ENCODE data around the gene PDGFB. TPM values are rescaled to one million over a fixed set of nuclear protein-coding genes. Genes with fewer than 3 reads are reported as not detected.

Gene PDGFB
- total and polyA plus RNA-seq, 2 of the 4 experiments (the other 2 are of a cell fraction): 0.07 TPM; not detected in 1

GRCh38 chr22:39250131-39250530, 5.3 kb upstream of the PDGFB start:
- no TSS peak for BruUV-seq (replicated peaks)
- Histone ChIP-seq H3K9me3 (ENCODE audit: control insufficient read depth, insufficient read depth, low read length) (no peaks in the 10 kb centered on the region), H3K23ac (ENCODE audit: low read depth, low read length) (peak overlapping the region; percentile 76; the same call in 1 of the 2 replicates), H4K8ac (ENCODE audit: low read depth in 2 of 2, low read length in 2 of 2) (peak overlapping the region in 1 of 2 experiments; percentile 78; a peak in 1 of 4 replicates), H2AFZ (replicated peaks; ENCODE audit: low read length, poor library complexity) (peak overlapping the region; percentile 87), H3K56ac (ENCODE audit: extremely low read depth, insufficient read depth, low read length) (no peak overlapping the region), H3K4ac (ENCODE audit: low read depth, low read length) (peak overlapping the region; percentile 85), H3K4me3 (ENCODE audit: insufficient read depth, low read depth, low read length) (no peak overlapping the region), H3K18ac (ENCODE audit: low read depth, low read length) (no peak overlapping the region), H4K5ac (ENCODE audit: low read depth, low read length) (peak overlapping the region; percentile 59; the same call in 1 of the 2 replicates), H3K79me1 (ENCODE audit: low read depth in 1 of 2, low read length in 2 of 2) (peaks cover 0 to 18% of the 10 kb centered on the region in 2 experiments; a peak in 1 of 4 replicates), H3K14ac (replicated peaks; ENCODE audit: low read depth, low read length) (peak overlapping the region; percentile 87), H2BK20ac (ENCODE audit: low read depth, low read length) (peak overlapping the region; percentile 89), H2BK15ac (ENCODE audit: low read depth, low read length) (peak overlapping the region; percentile 8; the same call in 1 of the 3 replicates), H4K91ac (ENCODE audit: insufficient read depth, low read depth, low read length) (peak overlapping the region; percentile 77), H3K27ac (ENCODE audit: insufficient read depth, low read length) (no peak overlapping the region), H4K20me1 (ENCODE audit: insufficient read depth, low read length) (no peaks in the 10 kb centered on the region), H3K4me1 (ENCODE audit: control insufficient read depth, insufficient read depth, low read length) (peaks cover 36% of the 10 kb centered on the region), H2AK9ac (replicated peaks; ENCODE audit: low read depth, low read length, poor library complexity) (peak overlapping the region; percentile 82), H3K36me3 (ENCODE audit: control insufficient read depth, insufficient read depth, low read length) (no peaks in the 10 kb centered on the region), H2BK120ac (ENCODE audit: low read depth, low read length) (peak overlapping the region; percentile 88), H3K9ac (ENCODE audit: low read depth, low read length) (no peak overlapping the region), H2BK5ac (ENCODE audit: low read depth, low read length, poor library complexity, severe bottlenecking) (no peak overlapping the region), H3K9me1 (ENCODE audit: insufficient read depth, low read length) (peaks cover 25% of the 10 kb centered on the region), H3K27me3 (ENCODE audit: control insufficient read depth, insufficient read depth, low read length) (peaks cover 22% of the 10 kb centered on the region), H2AK5ac (ENCODE audit: low read depth, low read length) (peak overlapping the region; percentile 68; the same call in 1 of the 2 replicates), H3K4me2 (ENCODE audit: low read depth, low read length) (no peak overlapping the region)
- in situ Hi-C loops (cut with MboI; ENCODE audit: low sequenced_read_pairs) (no loop called here), intact Hi-C loops (cut with micrococcal nuclease) (no loop called here), dilution Hi-C loops (cut with HindIII; ENCODE audit: low sequenced_read_pairs, unreplicated experiment) (no loop called here)
- ATAC-seq (ENCODE audit: low read depth) (no peak), DNase-seq (no peak)
- ChIA-PET POLR2A (ENCODE audit: unreplicated experiment) (no interaction called here), CTCF (interaction anchor here (0.6 kb wide), 2 partner anchors 20 to 488 kb away, joined by 3 read pairs; no protein-coding TSS in a partner anchor)
- no CpG with 5 or more reads among the region's 8 CpGs for WGBS, 2 experiments (ENCODE audit: extremely low coverage in 2 of 2, insufficient read length in 1 of 2)
- TF ChIP-seq POLR2A (IDR thresholded peaks at IDR 0.05; ENCODE audit: low read depth, low read length) (no peak), BHLHE40 (IDR thresholded peaks at IDR 0.05; ENCODE audit: low read depth, low read length) (no peak), CTCF (conservative IDR thresholded peaks at IDR 0.05; ENCODE audit: low read depth, low read length) (no peak), RAD21 (IDR thresholded peaks at IDR 0.05; ENCODE audit: low read length) (no peak), USF2 (IDR thresholded peaks at IDR 0.05; ENCODE audit: low read depth, low read length) (no peak), RFX5 (IDR thresholded peaks at IDR 0.05; ENCODE audit: low read depth, low read length) (no peak)

Data from IMR-90 (cell line).